Measurements from ENCODE around the gene NASP.

- TF ChIP-seq, protein P1, sequence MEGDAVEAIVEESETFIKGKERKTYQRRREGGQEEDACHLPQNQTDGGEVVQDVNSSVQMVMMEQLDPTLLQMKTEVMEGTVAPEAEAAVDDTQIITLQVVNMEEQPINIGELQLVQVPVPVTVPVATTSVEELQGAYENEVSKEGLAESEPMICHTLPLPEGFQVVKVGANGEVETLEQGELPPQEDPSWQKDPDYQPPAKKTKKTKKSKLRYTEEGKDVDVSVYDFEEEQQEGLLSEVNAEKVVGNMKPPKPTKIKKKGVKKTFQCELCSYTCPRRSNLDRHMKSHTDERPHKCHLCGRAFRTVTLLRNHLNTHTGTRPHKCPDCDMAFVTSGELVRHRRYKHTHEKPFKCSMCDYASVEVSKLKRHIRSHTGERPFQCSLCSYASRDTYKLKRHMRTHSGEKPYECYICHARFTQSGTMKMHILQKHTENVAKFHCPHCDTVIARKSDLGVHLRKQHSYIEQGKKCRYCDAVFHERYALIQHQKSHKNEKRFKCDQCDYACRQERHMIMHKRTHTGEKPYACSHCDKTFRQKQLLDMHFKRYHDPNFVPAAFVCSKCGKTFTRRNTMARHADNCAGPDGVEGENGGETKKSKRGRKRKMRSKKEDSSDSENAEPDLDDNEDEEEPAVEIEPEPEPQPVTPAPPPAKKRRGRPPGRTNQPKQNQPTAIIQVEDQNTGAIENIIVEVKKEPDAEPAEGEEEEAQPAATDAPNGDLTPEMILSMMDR (IDR thresholded peaks at IDR 0.05): no peak
- no peak for TF ChIP-seq POLR2A (IDR thresholded peaks at IDR 0.05)
These were observed 32.0 kb downstream of the NASP start for GRCh38 chr1:45615885-45616284.

All from gastroesophageal sphincter (tissue), 3 donors.